Germinal center (tissue), 1 donor: ENCODE results near the gene WDR6.
"Not testable (repeated sequence)": the region's sequence is repeated elsewhere in the genome, so short reads cannot be mapped to it uniquely, and the experiment has no call there.

Source experiments
- DNase-seq: peaks from one replicate; pipeline ENCODE4 v3.0.0; 2012; ENCODE audit warnings: mixed read lengths, low spot score

Gene WDR6

DNA sequence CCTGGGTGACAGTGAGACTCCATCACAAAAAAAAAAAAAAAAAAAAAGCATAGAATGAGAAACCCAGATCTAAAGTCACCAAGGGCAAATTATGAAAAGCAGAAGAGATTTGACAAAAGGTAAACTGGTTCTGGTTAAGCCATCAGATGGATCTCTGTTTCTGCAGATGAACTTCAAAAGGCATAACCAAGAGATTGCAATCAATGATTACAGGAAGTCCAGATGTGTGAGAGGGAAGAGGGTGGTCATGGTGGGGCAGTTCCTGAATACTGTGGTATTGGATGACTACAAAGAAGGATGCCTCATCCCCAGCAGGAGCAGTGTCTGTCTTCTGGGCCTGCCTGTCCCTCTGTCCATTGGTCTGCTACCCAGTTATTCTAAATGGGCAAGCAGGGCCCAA, 13.4 kb upstream of the WDR6 start:
- DNase-seq, result no peak

DNA sequence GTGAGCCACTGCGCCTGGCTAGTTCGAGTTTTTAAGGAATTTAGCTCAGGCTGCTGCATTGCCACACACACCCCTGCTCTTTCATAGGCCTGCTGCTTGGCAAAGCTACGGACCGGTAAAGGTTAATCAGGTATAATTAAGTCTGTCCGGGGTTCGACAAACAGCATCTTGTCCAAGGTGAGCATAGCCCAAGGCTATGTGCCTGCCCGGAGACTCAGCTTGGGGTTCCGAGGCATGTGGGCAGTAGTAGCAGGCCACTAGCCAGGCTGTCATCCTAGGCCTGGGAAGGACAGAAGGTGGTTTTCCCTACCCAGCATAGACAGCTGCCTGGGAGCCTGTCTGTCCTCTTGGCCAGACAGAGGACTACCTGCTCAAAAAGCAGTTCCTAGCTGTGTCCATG, 10.6 kb upstream of the WDR6 start:
- no peak for DNase-seq

DNA sequence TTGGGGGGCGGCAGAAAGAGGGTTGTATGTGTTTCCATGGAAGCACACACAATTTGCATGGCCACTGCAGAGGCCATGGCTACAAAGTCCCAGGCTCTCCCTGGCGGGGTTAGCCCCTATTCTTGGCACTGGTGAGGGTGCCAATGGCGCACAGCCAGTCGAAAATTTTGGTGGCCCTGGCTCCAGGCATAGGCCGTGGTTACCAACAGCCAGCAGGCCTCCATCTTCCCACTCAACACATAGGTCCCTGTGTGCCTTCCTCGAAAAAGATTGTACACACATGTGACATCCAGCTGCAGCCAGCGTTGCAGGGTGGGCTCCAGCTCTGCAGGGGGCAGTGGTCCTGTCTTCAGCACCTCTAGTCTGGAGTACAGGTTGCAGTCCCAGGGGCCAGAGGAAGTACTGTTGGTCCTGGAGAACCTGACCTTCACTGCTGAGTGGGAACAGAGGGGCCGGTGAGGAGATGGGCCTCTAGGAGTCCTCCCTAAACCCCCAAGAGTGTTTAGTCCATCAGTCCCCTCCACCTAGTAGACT, 10.0 kb upstream of the WDR6 start:
- no peak for DNase-seq

DNA sequence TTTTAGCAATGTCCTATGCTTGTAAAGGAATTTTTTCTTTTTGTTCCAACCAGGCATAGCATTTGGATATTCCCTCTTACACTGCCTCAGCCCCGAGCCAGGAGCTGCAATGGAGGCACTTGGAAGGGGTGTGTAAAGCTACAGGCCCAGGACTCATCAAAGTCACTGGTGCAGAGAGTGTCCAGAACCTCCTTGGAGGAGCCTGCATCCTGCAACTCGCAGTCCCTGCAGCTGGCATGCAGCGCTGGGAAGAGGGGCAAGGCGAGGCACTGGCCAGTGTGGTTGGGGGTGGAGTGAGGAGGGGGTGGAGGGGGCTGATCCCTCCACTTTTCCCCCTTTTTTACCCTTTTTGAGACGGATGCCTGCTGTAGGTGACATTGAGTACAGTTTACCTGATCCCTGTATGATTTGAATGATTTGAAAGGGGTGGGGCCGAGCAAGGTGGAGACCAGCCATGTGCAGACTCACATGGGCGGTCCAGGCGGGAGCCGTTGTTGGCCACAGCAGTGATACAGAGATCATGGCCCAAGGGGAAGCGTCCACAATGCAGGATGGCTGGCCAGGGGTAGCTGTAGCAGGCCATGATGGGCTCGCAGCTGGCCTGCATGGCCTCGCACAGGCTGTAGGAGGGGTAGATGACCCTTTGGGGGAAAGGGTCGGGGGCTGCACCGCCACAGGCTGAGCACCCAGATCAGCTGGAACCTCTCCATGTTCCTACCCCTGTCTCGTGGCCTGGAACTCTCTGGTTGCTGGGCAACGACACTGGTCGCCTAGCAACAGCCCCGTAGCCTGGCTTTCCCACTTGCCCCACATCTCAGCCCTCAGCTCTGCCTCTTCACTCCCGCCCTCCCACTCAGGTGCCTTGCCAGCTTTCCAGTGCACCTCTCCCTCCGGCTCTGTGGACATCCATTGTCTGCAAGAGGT, 9.2 kb upstream of the WDR6 start:
- DNase-seq, result no peak

DNA sequence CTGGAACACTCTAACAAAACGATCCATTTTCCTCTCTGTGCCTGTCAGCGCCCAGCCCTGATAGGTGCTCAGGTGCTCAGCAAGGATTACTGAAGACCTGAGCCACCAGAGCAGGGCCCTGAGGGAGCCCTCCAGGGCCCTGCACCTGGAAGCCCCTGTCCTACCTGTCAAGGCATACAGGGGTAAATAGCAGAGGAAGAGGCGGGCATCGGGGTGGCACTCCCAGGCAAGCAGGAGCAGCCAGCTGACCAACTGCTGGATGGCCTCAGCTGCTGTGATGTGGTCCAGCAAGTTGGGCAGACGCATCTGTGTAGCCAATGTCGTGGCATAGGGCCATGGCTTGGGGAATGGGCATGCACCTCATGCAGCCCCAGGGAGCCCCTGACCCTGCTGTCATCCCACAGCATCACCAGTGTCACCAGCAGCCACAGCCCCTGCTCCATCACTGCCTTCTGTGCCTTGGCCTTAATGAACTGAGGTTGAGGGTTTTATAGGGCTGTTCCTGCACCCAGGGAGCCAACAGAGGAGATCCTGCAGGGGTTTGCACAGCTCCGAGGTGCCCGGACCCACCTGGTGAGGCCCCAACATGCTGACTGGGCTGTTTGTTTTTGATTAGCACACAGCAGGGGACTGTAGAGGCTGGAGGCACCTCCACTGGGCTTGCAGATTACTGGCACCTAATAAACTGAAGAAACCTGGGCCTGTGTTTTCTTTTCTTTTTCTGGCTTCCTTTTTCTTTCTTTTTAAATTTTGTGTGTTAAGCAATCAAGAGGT, 7.9 kb upstream of the WDR6 start:
- no peak for DNase-seq

DNA sequence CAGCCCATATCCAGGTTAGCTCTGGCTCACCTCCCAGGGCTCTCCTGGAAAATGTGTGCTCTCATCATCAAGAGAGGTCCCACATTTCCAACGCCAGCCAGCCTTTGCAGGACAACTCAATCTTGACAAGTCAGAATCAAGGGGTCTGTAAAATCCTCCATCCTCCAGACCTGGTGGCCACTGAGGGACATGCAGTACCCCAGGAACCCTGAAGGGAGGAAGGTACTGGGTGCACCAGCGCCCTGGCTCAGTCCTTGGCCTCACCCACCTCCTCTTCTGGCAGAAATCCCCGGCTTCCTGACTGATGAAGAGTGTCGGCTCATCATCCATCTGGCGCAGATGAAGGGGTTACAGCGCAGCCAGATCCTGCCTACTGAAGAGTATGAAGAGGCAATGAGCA, 6.0 kb upstream of the WDR6 start:
- no peak for DNase-seq

DNA sequence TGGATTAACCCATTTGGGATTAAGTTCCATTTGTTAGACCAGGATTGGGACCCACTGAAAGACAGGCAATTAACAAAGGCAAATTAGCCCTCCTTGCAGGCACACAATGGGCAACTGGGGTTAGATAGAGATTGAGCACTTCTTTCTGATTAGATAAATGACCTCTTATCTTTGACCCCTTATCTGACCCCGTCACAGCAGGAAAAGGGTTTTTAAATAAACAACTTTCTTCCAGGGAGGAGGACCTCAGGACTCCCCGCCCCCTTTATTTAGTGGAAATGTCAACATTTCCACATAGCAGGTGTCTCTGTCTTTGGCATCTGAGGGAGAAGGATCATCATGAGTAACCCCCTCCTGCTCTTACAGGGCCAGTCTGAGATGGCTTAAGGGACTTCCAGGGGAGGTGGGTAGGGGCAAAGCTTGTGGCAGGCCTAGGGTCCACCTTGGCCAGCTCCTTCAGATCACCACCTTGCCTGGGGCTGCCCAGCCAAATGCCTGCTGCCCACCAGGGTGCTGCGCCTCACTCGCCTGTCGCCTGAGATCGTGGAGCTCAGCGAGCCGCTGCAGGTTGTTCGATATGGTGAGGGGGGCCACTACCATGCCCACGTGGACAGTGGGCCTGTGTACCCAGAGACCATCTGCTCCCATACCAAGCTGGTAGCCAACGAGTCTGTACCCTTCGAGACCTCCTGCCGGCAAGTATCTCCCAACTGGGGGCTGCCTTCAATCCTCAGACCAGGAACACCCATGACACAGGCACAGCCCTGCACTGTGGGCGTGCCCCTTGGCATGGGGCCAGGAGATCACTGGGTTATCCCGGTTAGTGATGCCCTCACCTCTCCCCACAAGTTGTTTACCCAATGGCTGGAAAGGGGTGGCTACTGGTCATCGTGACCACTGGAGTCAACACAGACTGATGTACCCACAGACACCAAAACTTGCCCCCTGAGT, 2.6 kb upstream of the WDR6 start:
- no peak for DNase-seq

DNA sequence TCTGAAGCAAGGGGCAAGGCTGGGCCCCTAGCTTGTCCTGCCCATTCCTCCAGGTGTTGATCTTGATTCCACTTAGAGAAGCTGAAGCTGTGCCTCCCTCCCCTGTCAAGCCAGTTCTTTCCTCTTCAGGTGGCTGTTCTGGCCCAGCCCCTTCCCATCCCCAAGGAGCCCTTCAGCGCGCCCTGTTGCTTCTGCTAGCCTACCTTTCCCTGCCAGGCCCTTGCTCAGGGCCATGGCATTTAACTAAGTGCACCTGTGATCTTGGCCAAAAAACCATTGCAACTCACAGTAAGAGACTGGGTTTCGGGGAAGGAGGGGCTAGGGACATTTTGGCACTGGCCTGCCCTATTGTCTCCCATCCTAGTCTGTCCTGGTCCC, 1.9 kb upstream of the WDR6 start:
- no peak for DNase-seq

DNA sequence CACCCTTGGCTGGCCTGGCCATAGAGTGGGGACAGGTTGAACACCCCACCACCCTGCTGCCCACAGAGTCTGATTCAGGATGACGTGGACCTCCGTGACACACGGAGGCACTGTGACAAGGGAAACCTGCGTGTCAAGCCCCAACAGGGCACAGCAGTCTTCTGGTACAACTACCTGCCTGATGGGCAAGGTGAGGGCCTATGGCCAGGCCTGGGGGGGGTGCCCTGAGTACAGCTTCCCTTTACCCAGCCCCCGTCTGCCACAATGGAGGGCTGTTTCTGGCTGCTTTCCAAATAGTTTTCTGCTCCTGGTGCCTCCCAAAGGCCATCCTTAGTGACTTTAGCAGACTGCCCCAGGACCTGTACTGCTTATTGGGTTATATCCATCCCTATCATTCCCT, 1.2 kb upstream of the WDR6 start:
- DNase-seq, result no peak

DNA sequence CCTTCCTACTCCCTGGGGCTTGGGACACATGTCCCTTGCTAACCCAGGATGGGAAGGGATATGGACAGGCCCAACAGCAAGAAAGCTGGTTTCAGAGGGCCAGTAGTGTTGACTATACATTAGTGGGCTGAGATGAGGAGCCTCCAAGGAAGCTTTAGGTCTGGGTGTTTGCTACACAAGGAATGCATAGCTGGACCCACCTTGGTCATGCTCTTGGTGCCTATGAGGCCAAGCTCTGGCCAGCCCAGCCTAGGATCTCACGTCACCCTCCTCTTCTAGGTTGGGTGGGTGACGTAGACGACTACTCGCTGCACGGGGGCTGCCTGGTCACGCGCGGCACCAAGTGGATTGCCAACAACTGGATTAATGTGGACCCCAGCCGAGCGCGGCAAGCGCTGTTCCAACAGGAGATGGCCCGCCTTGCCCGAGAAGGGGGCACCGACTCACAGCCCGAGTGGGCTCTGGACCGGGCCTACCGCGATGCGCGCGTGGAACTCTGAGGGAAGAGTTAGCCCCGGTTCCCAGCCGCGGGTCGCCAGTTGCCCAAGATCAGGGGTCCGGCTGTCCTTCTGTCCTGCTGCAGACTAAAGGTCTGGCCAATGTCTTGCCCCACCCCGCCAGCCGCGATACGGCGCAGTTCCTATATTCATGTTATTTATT, 653 bp upstream of the WDR6 start:
- DNase-seq, result no peak

DNA sequence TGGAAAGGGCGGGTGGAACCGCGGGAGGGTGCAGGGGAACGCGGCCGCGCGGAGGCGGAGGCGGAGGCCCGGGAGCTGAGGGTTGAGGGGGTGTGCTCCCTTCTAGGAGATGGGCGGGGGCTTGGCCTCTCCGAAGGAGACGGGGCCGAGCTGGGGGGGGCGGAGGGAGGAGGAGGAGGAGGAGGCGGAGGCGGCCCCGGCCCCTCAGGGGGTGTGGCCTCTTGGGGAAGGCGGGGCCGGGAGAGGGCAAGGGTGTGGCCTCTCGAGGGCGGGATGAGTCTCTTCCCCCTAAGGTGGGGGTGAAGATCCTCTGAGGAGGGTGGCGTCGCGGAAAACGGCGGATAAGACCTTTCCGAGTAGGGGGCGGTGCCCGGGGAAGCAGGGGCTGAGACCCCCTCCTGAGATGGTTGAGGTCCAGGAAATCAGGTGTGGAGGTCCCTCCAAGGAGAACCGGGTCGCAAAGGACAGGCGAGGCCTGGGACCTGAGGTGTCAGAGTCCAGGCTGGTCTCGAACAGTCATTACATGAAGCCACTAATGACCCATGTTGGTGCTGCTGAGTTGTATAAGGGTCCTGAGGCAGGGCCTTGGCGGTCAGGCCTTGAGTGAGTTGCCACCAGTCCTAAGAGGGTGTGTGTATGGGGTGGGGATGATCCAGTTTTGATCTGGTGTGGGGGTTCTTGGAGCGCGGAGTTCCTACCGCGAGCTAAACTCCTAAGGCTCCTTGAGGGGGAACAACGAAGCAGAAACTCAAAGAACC, 759 bp downstream of the WDR6 start:
- peak; percentile 88 for DNase-seq

DNA sequence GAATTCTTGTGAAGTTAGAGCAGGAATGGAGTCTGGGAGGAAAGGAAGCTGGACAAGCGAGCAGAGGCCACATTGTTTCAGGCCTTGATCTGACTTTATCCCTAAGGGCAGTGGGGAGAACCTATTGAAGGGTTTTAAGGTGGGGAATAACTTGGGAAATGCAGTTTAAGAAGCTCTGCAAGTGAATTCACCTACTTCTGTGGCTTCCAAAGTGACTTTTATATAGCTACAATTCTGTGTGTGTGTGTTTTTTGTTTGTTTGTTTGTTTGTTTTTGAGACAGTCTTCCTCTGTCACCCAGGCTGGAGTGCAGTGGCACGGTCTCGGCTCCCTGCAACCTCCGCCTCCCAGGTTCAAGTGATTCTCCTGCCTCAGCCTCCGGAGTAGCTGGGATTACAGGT, 1.4 kb downstream of the WDR6 start:
- not testable (repeated sequence) for DNase-seq

DNA sequence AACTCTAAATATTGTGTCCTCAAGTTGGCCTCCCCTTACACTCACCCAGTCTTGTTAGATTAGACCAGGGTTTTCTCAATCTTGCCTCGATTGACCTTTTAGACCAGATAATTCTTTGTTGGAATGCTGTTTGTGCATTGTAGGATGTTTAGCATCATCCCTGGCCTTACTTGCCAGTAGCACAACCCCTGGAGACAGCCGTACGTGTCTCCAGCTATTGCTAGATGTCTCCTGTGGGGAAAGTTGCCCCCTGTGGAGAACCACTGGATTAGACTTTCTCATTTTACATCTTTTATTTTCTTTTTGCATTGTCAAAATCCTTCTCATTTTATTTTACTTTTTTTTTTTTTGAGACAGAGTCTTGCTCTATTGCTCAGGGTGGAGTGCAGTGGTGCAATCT, 2.2 kb downstream of the WDR6 start:
- DNase-seq, result no peak

DNA sequence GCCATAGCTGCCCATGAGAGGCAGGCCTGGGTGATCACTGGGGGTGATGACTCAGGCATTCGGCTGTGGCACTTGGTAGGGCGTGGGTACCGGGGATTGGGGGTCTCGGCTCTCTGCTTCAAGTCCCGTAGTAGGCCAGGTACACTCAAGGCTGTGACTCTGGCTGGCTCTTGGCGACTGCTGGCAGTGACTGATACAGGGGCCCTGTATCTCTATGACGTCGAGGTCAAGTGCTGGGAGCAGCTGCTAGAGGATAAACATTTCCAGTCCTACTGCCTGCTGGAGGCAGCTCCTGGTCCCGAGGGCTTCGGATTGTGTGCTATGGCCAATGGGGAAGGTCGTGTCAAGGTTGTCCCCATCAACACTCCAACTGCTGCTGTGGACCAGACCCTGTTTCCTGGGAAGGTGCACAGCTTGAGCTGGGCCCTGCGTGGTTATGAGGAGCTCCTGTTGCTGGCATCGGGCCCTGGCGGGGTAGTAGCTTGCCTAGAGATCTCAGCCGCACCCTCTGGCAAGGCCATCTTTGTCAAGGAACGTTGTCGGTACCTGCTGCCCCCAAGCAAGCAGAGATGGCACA, 5.3 kb downstream of the WDR6 start:
- DNase-seq, result no peak

DNA sequence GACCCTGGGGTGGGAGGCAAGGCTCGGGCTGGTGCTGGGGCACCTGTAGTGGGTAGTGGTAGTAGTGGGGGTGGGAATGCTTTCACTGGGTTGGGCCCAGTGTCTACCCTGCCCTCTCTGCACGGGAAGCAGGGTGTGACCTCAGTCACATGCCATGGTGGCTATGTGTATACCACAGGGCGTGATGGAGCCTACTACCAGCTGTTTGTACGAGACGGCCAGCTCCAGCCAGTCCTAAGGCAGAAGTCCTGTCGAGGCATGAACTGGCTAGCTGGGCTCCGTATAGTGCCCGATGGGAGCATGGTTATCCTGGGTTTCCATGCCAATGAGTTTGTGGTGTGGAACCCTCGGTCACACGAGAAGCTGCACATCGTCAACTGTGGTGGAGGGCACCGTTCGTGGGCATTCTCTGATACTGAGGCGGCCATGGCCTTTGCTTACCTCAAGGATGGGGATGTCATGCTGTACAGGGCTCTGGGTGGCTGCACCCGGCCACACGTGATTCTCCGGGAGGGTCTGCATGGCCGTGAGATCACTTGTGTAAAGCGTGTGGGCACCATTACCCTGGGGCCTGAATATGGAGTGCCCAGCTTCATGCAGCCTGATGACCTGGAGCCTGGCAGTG, 6.0 kb downstream of the WDR6 start:
- no peak for DNase-seq

DNA sequence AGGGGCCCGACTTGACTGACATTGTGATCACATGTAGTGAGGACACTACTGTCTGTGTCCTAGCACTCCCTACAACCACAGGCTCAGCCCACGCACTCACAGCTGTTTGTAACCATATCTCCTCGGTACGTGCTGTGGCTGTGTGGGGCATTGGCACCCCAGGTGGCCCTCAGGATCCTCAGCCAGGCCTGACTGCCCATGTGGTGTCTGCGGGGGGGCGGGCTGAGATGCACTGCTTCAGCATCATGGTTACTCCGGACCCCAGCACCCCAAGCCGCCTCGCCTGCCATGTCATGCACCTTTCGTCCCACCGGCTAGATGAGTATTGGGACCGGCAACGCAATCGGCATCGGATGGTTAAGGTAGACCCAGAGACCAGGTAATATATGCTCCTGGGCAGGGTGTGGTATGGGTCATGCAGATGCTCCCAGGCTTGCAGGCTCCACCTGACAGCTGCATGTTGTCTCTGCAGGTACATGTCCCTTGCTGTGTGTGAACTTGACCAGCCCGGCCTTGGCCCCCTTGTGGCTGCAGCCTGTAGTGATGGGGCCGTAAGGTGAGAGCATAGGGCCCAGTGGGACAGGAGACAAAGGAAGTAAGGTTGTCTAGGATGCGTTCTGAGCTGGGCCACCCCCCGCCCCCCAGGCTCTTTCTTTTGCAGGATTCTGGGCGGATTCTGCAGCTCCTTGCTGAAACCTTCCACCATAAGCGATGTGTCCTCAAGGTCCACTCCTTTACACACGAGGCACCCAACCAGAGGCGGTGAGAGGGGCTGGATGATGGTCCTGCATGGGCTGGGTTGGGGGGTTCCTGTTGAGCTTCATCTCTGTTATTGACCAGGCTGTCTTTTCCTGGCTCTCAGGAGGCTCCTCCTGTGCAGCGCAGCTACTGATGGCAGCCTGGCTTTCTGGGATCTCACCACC, 6.8 kb downstream of the WDR6 start:
- DNase-seq, result peak; percentile 68

DNA sequence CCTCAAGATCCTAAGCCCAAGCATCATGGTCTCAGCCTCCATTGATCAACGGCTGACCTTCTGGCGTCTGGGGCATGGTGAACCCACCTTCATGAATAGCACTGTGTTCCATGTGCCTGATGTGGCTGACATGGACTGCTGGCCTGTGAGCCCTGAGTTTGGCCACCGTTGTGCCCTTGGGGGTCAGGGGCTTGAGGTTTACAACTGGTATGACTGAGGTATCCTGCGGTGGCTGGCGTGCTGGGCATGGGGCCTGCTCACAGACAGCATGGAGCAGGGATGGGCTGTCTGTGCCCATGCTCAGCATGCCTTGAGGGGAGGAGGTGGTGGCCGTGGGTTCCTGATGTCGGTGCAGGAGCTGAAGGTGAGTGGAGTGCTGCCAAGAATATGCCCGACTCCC, 7.9 kb downstream of the WDR6 start:
- DNase-seq, result no peak

DNA sequence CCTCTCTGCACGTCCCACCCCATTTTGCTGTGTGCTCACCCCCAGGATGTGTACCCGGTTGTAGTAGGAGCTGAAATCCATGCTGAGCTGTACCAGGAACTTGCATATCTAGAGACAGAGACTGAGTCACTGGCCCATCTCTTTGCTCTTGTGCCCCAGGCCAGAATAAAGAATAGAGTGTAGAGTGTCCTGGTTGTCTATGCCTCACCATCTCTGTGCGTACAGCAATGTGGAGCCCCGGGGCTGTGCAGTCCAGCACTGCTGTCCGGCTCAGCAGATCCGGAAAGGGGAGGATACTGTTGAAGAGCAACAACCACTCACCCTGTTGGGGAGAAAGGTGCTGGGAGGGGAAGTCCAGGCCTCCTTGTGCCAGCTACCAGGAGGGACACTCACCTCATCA, 8.6 kb downstream of the WDR6 start:
- DNase-seq, result no peak
